ENCODE results near the gene PACSIN2.

The PACSIN2 gene

DNA sequence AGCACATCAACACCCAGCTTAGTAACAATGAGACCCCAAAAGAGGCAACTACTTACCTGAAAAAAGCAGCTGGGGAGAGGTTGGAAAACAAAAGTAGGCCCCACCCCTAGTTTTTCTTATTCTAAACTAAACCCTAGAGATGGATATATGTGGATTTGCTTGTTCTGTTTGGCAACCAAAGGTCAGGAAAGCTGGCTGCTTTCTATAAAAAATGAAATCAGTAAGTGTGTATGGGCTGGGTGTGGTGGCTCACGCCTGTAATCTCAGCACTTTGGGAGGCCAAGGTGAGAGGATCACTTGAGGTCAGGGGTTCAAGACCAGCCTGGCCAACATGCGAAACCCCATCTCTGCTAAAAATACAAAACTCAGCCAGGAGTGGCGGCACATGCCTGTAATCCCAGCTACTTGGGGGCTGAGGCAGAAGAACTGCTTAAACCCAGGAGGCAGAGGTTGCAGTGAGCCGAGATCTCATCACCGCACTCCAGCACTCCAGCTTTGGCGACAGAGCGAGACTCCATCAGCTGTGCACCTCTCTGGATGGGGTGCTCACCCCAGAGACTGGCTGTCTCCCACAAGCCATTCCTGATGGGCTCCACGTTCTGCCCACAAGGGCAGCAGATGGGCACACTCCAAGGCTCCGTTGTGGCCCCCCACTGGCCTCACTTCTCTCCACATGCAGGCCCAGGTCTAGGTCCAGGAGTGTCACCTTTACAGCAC is 30.0 kb downstream of the PACSIN2 start:
- H3K9me2 ChIP-seq (replicated peaks; ENCODE audit: insufficient read depth, low read length) = no peaks in the 10 kb centered on the region
- no peak overlapping the region for H2AFZ ChIP-seq (ENCODE audit: low read length)
- H3K9ac ChIP-seq (ENCODE audit: low read length) = no peak overlapping the region
- H3F3A ChIP-seq (ENCODE audit: insufficient read depth, low read length) = no peaks in the 10 kb centered on the region
- no peak overlapping the region for H3K4me3 ChIP-seq (ENCODE audit: low read length)
- no peaks in the 10 kb centered on the region for H4K20me1 ChIP-seq (ENCODE audit: insufficient read depth, low read length)
- no peaks in the 10 kb centered on the region for H3K9me3 ChIP-seq (replicated peaks; ENCODE audit: insufficient read depth, low read length)
- H3K4me2 ChIP-seq (ENCODE audit: low read depth, low read length) = no peak overlapping the region
- H3K36me3 ChIP-seq (replicated peaks; ENCODE audit: insufficient read depth, low read length) = no peaks in the 10 kb centered on the region
- DNase-seq = no peak
- no peak for TF ChIP-seq EZH2 (optimal IDR thresholded peaks at IDR 0.05; ENCODE audit: low read depth, low read length)
- TF ChIP-seq, protein P1, sequence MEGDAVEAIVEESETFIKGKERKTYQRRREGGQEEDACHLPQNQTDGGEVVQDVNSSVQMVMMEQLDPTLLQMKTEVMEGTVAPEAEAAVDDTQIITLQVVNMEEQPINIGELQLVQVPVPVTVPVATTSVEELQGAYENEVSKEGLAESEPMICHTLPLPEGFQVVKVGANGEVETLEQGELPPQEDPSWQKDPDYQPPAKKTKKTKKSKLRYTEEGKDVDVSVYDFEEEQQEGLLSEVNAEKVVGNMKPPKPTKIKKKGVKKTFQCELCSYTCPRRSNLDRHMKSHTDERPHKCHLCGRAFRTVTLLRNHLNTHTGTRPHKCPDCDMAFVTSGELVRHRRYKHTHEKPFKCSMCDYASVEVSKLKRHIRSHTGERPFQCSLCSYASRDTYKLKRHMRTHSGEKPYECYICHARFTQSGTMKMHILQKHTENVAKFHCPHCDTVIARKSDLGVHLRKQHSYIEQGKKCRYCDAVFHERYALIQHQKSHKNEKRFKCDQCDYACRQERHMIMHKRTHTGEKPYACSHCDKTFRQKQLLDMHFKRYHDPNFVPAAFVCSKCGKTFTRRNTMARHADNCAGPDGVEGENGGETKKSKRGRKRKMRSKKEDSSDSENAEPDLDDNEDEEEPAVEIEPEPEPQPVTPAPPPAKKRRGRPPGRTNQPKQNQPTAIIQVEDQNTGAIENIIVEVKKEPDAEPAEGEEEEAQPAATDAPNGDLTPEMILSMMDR (IDR thresholded peaks at IDR 0.05; ENCODE audit: low read length) = no peak
- TF ChIP-seq EZH2phosphoT487 (IDR thresholded peaks at IDR 0.05; ENCODE audit: low read length) = no peak
- no peaks in the 10 kb centered on the region for H3K27me3 ChIP-seq (replicated peaks; ENCODE audit: insufficient read depth, low read length)
- H3K4me1 ChIP-seq (ENCODE audit: low read length) = no peaks in the 10 kb centered on the region
- no peak overlapping the region for H3K27ac ChIP-seq (ENCODE audit: low read length)
- H3K79me2 ChIP-seq (ENCODE audit: low read length) = peaks cover 11% of the 10 kb centered on the region; the same call in 1 of the 2 replicates

DNA sequence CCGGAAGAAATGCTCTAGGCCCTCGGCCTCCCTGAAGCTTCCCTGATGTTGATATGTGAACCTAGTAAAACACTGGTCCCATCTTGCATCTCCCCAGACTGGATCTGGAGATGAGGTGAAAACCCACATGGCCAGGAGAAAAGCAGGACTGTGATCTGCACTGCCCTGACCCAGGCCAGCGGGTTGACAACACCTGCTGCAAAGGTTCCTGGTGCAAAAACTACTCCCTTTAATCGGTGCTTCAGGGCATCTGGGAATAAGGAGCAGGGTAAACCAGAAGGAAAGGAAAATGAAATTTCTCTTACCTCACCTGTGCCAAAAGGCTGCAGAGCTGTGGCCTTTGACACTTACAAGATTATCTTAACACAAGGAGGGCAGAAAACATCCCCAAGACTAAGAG is 30.6 kb downstream of the PACSIN2 start:
- peaks cover 11% of the 10 kb centered on the region; the same call in 1 of the 2 replicates for H3K79me2 ChIP-seq (ENCODE audit: low read length)

GRCh38 chr22:42983470-42983869 is 31.5 kb downstream of the PACSIN2 start:
- H3K27me3 ChIP-seq (replicated peaks; ENCODE audit: insufficient read depth, low read length) = no peaks in the 10 kb centered on the region
- no peaks in the 10 kb centered on the region for H4K20me1 ChIP-seq (ENCODE audit: insufficient read depth, low read length)
- peaks cover 11% of the 10 kb centered on the region; the same call in 1 of the 2 replicates for H3K79me2 ChIP-seq (ENCODE audit: low read length)

More for the DNA sequence above, 30.6 kb downstream of the PACSIN2 start:
- Histone ChIP-seq H3K4me1 (ENCODE audit: low read length) (no peaks in the 10 kb centered on the region), H3K27ac (ENCODE audit: low read length) (no peak overlapping the region), H3K9me2 (replicated peaks; ENCODE audit: insufficient read depth, low read length) (no peaks in the 10 kb centered on the region), H3F3A (ENCODE audit: insufficient read depth, low read length) (no peaks in the 10 kb centered on the region), H3K9me3 (replicated peaks; ENCODE audit: insufficient read depth, low read length) (no peaks in the 10 kb centered on the region), H3K4me2 (ENCODE audit: low read depth, low read length) (no peak overlapping the region), H3K4me3 (ENCODE audit: low read length) (no peak overlapping the region), H2AFZ (ENCODE audit: low read length) (no peak overlapping the region), H3K27me3 (replicated peaks; ENCODE audit: insufficient read depth, low read length) (no peaks in the 10 kb centered on the region), H3K9ac (ENCODE audit: low read length) (no peak overlapping the region), H3K36me3 (replicated peaks; ENCODE audit: insufficient read depth, low read length) (no peaks in the 10 kb centered on the region), H4K20me1 (ENCODE audit: insufficient read depth, low read length) (no peaks in the 10 kb centered on the region)
- TF ChIP-seq EZH2 (optimal IDR thresholded peaks at IDR 0.05; ENCODE audit: low read depth, low read length) (no peak), EZH2phosphoT487 (IDR thresholded peaks at IDR 0.05; ENCODE audit: low read length) (no peak)
- TF ChIP-seq, protein P1 (IDR thresholded peaks at IDR 0.05; ENCODE audit: low read length) = no peak
- DNase-seq = no peak

More at GRCh38 chr22:42983470-42983869, 31.5 kb downstream of the PACSIN2 start:
- H3K4me3 ChIP-seq (ENCODE audit: low read length) = no peak overlapping the region
- H3K4me1 ChIP-seq (ENCODE audit: low read length) = no peaks in the 10 kb centered on the region
- H3K4me2 ChIP-seq (ENCODE audit: low read depth, low read length) = no peak overlapping the region
- no peak overlapping the region for H2AFZ ChIP-seq (ENCODE audit: low read length)
- H3K36me3 ChIP-seq (replicated peaks; ENCODE audit: insufficient read depth, low read length) = no peaks in the 10 kb centered on the region
- no peak overlapping the region for H3K27ac ChIP-seq (ENCODE audit: low read length)
- no peaks in the 10 kb centered on the region for H3F3A ChIP-seq (ENCODE audit: insufficient read depth, low read length)
- TF ChIP-seq EZH2 (optimal IDR thresholded peaks at IDR 0.05; ENCODE audit: low read depth, low read length) = no peak
- TF ChIP-seq EZH2phosphoT487 (IDR thresholded peaks at IDR 0.05; ENCODE audit: low read length) = no peak
- TF ChIP-seq, protein P1 (IDR thresholded peaks at IDR 0.05; ENCODE audit: low read length) = no peak
- H3K9ac ChIP-seq (ENCODE audit: low read length) = no peak overlapping the region
- H3K9me3 ChIP-seq (replicated peaks; ENCODE audit: insufficient read depth, low read length) = no peaks in the 10 kb centered on the region
- H3K9me2 ChIP-seq (replicated peaks; ENCODE audit: insufficient read depth, low read length) = no peaks in the 10 kb centered on the region
- DNase-seq = no peak

Measured in MM.1S (cell line).